HEK293 (cell line): ENCODE results near the gene GBA2.

ENCODE experiments used
- TF ChIP-seq, protein P1 (sequence below): fragments of 450-650 bp; formaldehyde crosslinking; optimal IDR thresholded peaks from 2 replicates; pipeline ENCODE3; 2016; ENCODE audit warnings: missing biosample characterization, mild to moderate bottlenecking, missing genetic modification characterization
- TF ChIP-seq, protein P2 (sequence below): fragments of 450-650 bp; formaldehyde crosslinking; IDR thresholded peaks from 2 replicates; pipeline ENCODE4 v1.5.1; 2016; ENCODE audit warnings: missing biosample characterization, missing genetic modification characterization
- TF ChIP-seq, protein P3 (sequence below): fragments of 450-650 bp; formaldehyde crosslinking; IDR thresholded peaks from 2 replicates; pipeline ENCODE4 v1.5.1; 2016; ENCODE audit warnings: missing biosample characterization, missing genetic modification characterization

DNA sequence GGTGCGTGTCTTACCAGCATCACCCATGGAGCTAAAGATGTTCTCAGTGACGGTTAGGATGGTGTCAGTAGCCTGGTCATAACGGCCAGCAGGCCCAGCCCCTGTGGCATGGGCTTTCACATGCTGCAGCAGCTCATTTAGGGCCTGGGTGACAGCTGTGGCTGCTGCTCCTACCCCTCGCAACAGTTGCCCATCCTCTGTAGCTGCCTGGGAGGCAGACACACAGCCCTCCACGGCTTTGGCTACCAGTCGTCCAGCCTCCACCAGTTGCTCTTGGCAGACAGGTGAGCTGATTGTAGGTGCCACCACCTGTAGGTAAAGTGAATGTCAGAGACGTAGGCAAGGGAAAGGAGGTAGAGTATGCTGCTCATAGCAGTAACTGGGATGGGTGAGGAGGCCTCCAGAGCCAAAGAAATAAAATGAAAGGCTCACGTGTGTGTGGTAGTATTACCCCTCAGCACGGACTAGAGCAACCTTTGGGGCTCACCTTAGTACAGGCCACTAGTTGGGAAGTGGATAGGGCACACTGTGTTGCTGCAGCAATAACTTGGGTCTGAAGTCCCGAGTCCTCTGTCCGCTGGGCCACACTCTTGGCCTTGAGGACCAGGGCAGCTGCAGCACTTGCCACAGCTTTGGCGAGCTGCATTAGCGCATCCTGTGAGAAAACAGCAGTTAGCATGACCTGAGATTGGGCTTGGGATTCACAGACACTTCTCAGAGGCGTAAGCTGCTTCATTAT lies 31.7 kb downstream of the GBA2 start:
- TF ChIP-seq, protein P1, sequence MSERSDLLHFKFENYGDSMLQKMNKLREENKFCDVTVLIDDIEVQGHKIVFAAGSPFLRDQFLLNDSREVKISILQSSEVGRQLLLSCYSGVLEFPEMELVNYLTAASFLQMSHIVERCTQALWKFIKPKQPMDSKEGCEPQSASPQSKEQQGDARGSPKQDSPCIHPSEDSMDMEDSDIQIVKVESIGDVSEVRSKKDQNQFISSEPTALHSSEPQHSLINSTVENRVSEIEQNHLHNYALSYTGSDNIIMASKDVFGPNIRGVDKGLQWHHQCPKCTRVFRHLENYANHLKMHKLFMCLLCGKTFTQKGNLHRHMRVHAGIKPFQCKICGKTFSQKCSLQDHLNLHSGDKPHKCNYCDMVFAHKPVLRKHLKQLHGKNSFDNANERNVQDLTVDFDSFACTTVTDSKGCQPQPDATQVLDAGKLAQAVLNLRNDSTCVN (tag by site-specific recombination): no peak
- TF ChIP-seq, protein P2, sequence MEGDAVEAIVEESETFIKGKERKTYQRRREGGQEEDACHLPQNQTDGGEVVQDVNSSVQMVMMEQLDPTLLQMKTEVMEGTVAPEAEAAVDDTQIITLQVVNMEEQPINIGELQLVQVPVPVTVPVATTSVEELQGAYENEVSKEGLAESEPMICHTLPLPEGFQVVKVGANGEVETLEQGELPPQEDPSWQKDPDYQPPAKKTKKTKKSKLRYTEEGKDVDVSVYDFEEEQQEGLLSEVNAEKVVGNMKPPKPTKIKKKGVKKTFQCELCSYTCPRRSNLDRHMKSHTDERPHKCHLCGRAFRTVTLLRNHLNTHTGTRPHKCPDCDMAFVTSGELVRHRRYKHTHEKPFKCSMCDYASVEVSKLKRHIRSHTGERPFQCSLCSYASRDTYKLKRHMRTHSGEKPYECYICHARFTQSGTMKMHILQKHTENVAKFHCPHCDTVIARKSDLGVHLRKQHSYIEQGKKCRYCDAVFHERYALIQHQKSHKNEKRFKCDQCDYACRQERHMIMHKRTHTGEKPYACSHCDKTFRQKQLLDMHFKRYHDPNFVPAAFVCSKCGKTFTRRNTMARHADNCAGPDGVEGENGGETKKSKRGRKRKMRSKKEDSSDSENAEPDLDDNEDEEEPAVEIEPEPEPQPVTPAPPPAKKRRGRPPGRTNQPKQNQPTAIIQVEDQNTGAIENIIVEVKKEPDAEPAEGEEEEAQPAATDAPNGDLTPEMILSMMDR (tag by site-specific recombination): no peak
- TF ChIP-seq, protein P3, sequence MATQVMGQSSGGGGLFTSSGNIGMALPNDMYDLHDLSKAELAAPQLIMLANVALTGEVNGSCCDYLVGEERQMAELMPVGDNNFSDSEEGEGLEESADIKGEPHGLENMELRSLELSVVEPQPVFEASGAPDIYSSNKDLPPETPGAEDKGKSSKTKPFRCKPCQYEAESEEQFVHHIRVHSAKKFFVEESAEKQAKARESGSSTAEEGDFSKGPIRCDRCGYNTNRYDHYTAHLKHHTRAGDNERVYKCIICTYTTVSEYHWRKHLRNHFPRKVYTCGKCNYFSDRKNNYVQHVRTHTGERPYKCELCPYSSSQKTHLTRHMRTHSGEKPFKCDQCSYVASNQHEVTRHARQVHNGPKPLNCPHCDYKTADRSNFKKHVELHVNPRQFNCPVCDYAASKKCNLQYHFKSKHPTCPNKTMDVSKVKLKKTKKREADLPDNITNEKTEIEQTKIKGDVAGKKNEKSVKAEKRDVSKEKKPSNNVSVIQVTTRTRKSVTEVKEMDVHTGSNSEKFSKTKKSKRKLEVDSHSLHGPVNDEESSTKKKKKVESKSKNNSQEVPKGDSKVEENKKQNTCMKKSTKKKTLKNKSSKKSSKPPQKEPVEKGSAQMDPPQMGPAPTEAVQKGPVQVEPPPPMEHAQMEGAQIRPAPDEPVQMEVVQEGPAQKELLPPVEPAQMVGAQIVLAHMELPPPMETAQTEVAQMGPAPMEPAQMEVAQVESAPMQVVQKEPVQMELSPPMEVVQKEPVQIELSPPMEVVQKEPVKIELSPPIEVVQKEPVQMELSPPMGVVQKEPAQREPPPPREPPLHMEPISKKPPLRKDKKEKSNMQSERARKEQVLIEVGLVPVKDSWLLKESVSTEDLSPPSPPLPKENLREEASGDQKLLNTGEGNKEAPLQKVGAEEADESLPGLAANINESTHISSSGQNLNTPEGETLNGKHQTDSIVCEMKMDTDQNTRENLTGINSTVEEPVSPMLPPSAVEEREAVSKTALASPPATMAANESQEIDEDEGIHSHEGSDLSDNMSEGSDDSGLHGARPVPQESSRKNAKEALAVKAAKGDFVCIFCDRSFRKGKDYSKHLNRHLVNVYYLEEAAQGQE (tag by site-specific recombination): no peak
